GM12878 (cell line): Measurements from ENCODE around the gene GOSR2. TPM values are rescaled to one million over a fixed set of nuclear protein-coding genes. Genes with fewer than 3 reads are reported as not detected.

ENCODE experiments used
- ATAC-seq: fragments of 200-7000 bp; cut with Tn5 transposase; 3 replicates; pipeline ENCODE4 v1.9.1; 2020; ENCODE audit warnings: mild to moderate bottlenecking, moderate library complexity
- BruUV-seq: library from RNA; stranded (reverse); fragments of 400-500 nt; replicated peaks from 2 replicates; lab custom pipeline; 2021; lab: Mats Ljungman, UMichigan
- CTCF ChIA-PET: fragments of 300-600 bp; sonication (Branson Sonifier 250); formaldehyde crosslinking; extraction: SDS; loops from one replicate; lab custom pipeline; 2021; ENCODE audit warnings: inconsistent platforms; lab: Yijun Ruan, JAX
- POLR2A ChIA-PET: fragments of 350-600 bp; formaldehyde crosslinking; extraction: SDS; loops from one replicate; lab custom pipeline; 2021; ENCODE audit warnings: inconsistent platforms; lab: Charles Lee
- RAD21 ChIA-PET: fragments of 300-600 bp; sonication (Branson Sonifier 250); formaldehyde crosslinking; loops from one replicate; lab custom pipeline; 2023; ENCODE audit warnings: antibody characterized with exemption; ENCODE audit not compliant: unreplicated experiment; lab: Charles Lee
- SMC1A ChIA-PET: fragments of 300-600 bp; sonication (Branson Sonifier 250); formaldehyde crosslinking; loops from one replicate; lab custom pipeline; 2023; ENCODE audit not compliant: unreplicated experiment, uncharacterized antibody; lab: Charles Lee
- DNase-seq: peaks from one replicate; pipeline ENCODE4 v3.0.0-alpha.2; 2011; ENCODE audit warnings: low read depth, low spot score
- FAIRE-seq: peaks from 3 replicates; lab custom pipeline; 2011; peaks lifted over from hg19 to GRCh38; lab: Jason Lieb, UNC
- H2AFZ ChIP-seq: 2 replicates; pipeline ENCODE4 v1.6.0; 2011; ENCODE audit warnings: low read depth, low read length, control low read depth; ENCODE audit not compliant: control insufficient read depth
- H3K27ac ChIP-seq: 2 replicates; pipeline ENCODE4 v1.5.1; 2011; ENCODE audit warnings: control low read depth; ENCODE audit not compliant: control insufficient read depth, insufficient read depth
- H3K27me3 ChIP-seq, 2 experiments: replicated peaks in 1 of 2; 2 replicates each; pipeline versions ENCODE4 v1.6.0 to v1.6.1; 2011; ENCODE audit warnings: low read length in 1 of 2; ENCODE audit not compliant: control insufficient read depth in 2 of 2, insufficient read depth in 2 of 2
- H3K36me3 ChIP-seq, 2 experiments: 2 replicates each; pipeline ENCODE4 v1.5.1; 2011; ENCODE audit warnings: low read length in 1 of 2; ENCODE audit not compliant: control insufficient read depth in 2 of 2, insufficient read depth in 2 of 2
- H3K4me1 ChIP-seq: 2 replicates; pipeline ENCODE4 v1.6.1; 2011; ENCODE audit warnings: mild to moderate bottlenecking, low read length, moderate library complexity, mixed read lengths; ENCODE audit not compliant: control insufficient read depth, insufficient read depth
- H3K4me2 ChIP-seq: 2 replicates; pipeline ENCODE4 v1.6.0; 2011; ENCODE audit warnings: control low read depth; ENCODE audit not compliant: control insufficient read depth, insufficient read depth
- H3K4me3 ChIP-seq: fragments of 200-600 bp; sonication (generic); 2 replicates; pipeline ENCODE4 v1.5.1; 2016
- H3K79me2 ChIP-seq: 2 replicates; pipeline ENCODE4 v1.6.0; 2011; ENCODE audit warnings: low read length; ENCODE audit not compliant: control insufficient read depth, insufficient read depth
- H3K9ac ChIP-seq: 2 replicates; pipeline ENCODE4 v1.8.0; 2011; ENCODE audit warnings: low read length, control low read depth, mixed read lengths; ENCODE audit not compliant: control insufficient read depth, insufficient read depth
- H3K9me3 ChIP-seq: replicated peaks from 3 replicates; pipeline ENCODE4 v1.5.1; 2011; ENCODE audit warnings: mild to moderate bottlenecking, low read length; ENCODE audit not compliant: control insufficient read depth, insufficient read depth
- H4K20me1 ChIP-seq: 2 replicates; pipeline ENCODE4 v1.6.0; 2011; ENCODE audit not compliant: control insufficient read depth, insufficient read depth
- ASH2L ChIP-seq: fragments of 300-600, 200-600 bp; sonication (generic); IDR thresholded peaks from 2 replicates; pipeline ENCODE4 v1.6.1; 2017; ENCODE audit warnings: low read depth, mild to moderate bottlenecking, borderline replicate concordance
- BACH1 ChIP-seq: fragments of 450-650 bp; IDR thresholded peaks from 2 replicates; pipeline ENCODE4 v1.6.1; 2017; ENCODE audit warnings: mild to moderate bottlenecking, borderline replicate concordance
- EP300 ChIP-seq, 2 experiments: fragments of 150-350 bp in 1 of 2; IDR thresholded peaks; 2 replicates each; pipeline ENCODE4 v1.6.1; 2011 to 2012; ENCODE audit warnings: low read depth in 2 of 2, low read length in 2 of 2, borderline replicate concordance in 1 of 2, improper control_type of control experiment in 1 of 2, inconsistent platforms in 1 of 2; ENCODE audit not compliant: control insufficient read depth in 1 of 2
- IKZF2 ChIP-seq, 2 experiments: fragments of 450-650 bp; IDR thresholded peaks; 2 replicates each; pipeline ENCODE4 v1.6.1; 2017; ENCODE audit warnings: mild to moderate bottlenecking in 2 of 2, moderate library complexity in 2 of 2
- KDM1A ChIP-seq: fragments of 200-600 bp; sonication (generic); IDR thresholded peaks from 2 replicates; pipeline ENCODE4 v1.6.1; 2016; ENCODE audit warnings: borderline replicate concordance
- MEF2A ChIP-seq: IDR thresholded peaks from 2 replicates; pipeline ENCODE4 v1.6.1; 2011; ENCODE audit warnings: low read depth, mild to moderate bottlenecking, low read length, moderate library complexity; ENCODE audit not compliant: insufficient read depth
- MEF2B ChIP-seq: fragments of 450-650 bp; IDR thresholded peaks from 2 replicates; pipeline ENCODE4 v1.6.1; 2018; ENCODE audit warnings: mild to moderate bottlenecking, moderate library complexity; ENCODE audit not compliant: partially characterized antibody, poor library complexity, severe bottlenecking
- POLR2A ChIP-seq: IDR thresholded peaks from 2 replicates; pipeline ENCODE4 v1.6.1; 2011; ENCODE audit warnings: low read depth, mild to moderate bottlenecking, low read length
- RCOR1 ChIP-seq: conservative IDR thresholded peaks from 2 replicates; pipeline ENCODE4 v1.6.1; 2012; ENCODE audit warnings: low read depth, low read length, improper control_type of control experiment
- RFX5 ChIP-seq: IDR thresholded peaks from 2 replicates; pipeline ENCODE4 v1.6.1; 2011; ENCODE audit warnings: low read depth, low read length, improper control_type of control experiment
- SPI1 ChIP-seq: IDR thresholded peaks from 2 replicates; pipeline ENCODE4 v1.6.1; 2011; ENCODE audit warnings: low read depth, mild to moderate bottlenecking, low read length, moderate library complexity, borderline replicate concordance; ENCODE audit not compliant: insufficient read depth
- TCF3 ChIP-seq: IDR thresholded peaks from 2 replicates; pipeline ENCODE4 v1.6.1; 2012; ENCODE audit warnings: low read depth, mild to moderate bottlenecking, low read length, borderline replicate concordance; ENCODE audit not compliant: insufficient read depth
- ZBTB4 ChIP-seq: fragments of 450-650 bp; formaldehyde crosslinking; IDR thresholded peaks from 2 replicates; pipeline ENCODE4 v1.4.0; 2022; ENCODE audit warnings: mild to moderate bottlenecking, moderate library complexity
- WGBS: methylation state at CpG from one replicate; pipeline ENCODE4 v1.1.6; 2016; ENCODE audit warnings: low lambda C conversion rate; ENCODE audit not compliant: insufficient replicate concordance, insufficient coverage; ENCODE audit errors: missing lambda C conversion rate; 5-methylcytosine and 5-hydroxymethylcytosine counted together
- in situ Hi-C: fragments of 300-500 bp; cut with MboI; formaldehyde crosslinking; loops from 9 replicates; pipeline ENCODE4 v1.14.3; 2018; ENCODE audit warnings: mixed read lengths
- intact Hi-C: fragments of 100-400 bp; cut with micrococcal nuclease; formaldehyde crosslinking; loops from one replicate; pipeline ENCODE4 v1.14.2; 2022; ENCODE audit not compliant: unreplicated experiment
- polyA plus RNA-seq, 11 experiments: library from polyadenylated mRNA; depleted of rRNA in 4 of 11; unstranded in 6 of 11; stranded (reverse) in 5 of 11; fragments of >200 nt; fragmentation: Nextera tagmentation in 4 of 11; fragmentation: Illumina TruSeq in 1 of 11; extraction: Ambion mirVana in 4 of 11; extraction: Trizol in 1 of 11; gene quantifications; 1 replicate in 1 of 11; 2 replicates in 10 of 11; pipeline versions ENCODE4 v1.2.1 to v1.2.3, GENCODE V29; 2011 to 2016; ENCODE audit warnings: inconsistent platforms in 2 of 11, missing spikeins in 2 of 11, low read depth in 1 of 11
- total RNA-seq, 4 experiments: library from RNA; depleted of rRNA in 3 of 4; stranded (reverse); fragments of >200 nt in 3 of 4; fragmentation: Illumina TruSeq in 1 of 4; extraction: Trizol in 1 of 4; gene quantifications; 2 replicates each; pipeline versions ENCODE4 v1.2.1 to v1.2.3, GENCODE V29; 2013 to 2021
- TF ChIP-seq, protein P1 (sequence below): fragments of 450-650 bp; IDR thresholded peaks from 2 replicates; pipeline ENCODE4 v1.6.1; 2017; ENCODE audit warnings: low read depth, mild to moderate bottlenecking, moderate library complexity
- TF ChIP-seq, protein P2 (sequence below): fragments of 450-650 bp; IDR thresholded peaks from 2 replicates; pipeline ENCODE4 v1.6.1; 2014; ENCODE audit warnings: mild to moderate bottlenecking
- TF ChIP-seq, protein P3 (sequence below): fragments of 450-650 bp; IDR thresholded peaks from 2 replicates; pipeline ENCODE4 v1.6.1; 2018; ENCODE audit warnings: borderline replicate concordance, mild to moderate bottlenecking; ENCODE audit not compliant: partially characterized antibody

The GOSR2 gene
- total and polyA plus RNA-seq, 10 of the 15 experiments (the other 5 are each of a cell fraction or from before 2014, with no cell fraction given) = 30.1 to 64.5 (median 47.0) TPM

DNA sequence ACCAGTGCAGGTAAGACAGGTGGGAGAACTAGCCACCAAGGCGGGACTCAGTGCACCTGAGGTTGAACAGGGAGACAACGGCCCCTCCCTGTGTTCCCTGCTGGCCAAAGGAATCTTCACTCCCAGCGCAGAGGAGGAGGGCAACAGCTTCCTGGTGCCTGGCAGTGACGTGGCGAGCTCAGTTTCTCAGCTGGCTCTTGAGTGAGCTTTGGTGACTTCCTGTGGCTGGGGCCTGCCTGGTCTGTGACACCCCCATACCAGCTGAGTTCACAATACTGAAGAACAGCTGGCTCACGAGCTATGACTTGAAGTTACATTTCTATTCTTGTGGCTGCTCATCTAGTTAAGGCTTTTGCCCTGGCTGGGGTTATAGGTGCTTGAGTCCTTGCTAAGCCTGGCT is 45.5 kb upstream of the GOSR2 start:
- DNase-seq = no peak
- no peak for TF ChIP-seq POLR2A
- no peak for TF ChIP-seq RFX5
- TF ChIP-seq, protein P1, sequence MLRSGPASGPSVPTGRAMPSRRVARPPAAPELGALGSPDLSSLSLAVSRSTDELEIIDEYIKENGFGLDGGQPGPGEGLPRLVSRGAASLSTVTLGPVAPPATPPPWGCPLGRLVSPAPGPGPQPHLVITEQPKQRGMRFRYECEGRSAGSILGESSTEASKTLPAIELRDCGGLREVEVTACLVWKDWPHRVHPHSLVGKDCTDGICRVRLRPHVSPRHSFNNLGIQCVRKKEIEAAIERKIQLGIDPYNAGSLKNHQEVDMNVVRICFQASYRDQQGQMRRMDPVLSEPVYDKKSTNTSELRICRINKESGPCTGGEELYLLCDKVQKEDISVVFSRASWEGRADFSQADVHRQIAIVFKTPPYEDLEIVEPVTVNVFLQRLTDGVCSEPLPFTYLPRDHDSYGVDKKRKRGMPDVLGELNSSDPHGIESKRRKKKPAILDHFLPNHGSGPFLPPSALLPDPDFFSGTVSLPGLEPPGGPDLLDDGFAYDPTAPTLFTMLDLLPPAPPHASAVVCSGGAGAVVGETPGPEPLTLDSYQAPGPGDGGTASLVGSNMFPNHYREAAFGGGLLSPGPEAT = no peak
- no peak for TF ChIP-seq IKZF2 (IDR thresholded peaks at IDR 0.05)
- TF ChIP-seq EP300 (IDR thresholded peaks at IDR 0.05; ENCODE audit: borderline replicate concordance in 1 of 2, control insufficient read depth in 1 of 2, low read depth in 2 of 2, low read length in 2 of 2) = no peak
- TF ChIP-seq, protein P2, sequence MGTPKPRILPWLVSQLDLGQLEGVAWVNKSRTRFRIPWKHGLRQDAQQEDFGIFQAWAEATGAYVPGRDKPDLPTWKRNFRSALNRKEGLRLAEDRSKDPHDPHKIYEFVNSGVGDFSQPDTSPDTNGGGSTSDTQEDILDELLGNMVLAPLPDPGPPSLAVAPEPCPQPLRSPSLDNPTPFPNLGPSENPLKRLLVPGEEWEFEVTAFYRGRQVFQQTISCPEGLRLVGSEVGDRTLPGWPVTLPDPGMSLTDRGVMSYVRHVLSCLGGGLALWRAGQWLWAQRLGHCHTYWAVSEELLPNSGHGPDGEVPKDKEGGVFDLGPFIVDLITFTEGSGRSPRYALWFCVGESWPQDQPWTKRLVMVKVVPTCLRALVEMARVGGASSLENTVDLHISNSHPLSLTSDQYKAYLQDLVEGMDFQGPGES = no peak
- no peak for TF ChIP-seq ZBTB4 (CRISPR knock-in tag)
- no peak for TF ChIP-seq TCF3
- no peak for TF ChIP-seq BACH1
- no peak for TF ChIP-seq KDM1A
- no peak for TF ChIP-seq RCOR1
- TF ChIP-seq MEF2A = no peak
- TF ChIP-seq MEF2B = no peak
- TF ChIP-seq ASH2L = no peak
- TF ChIP-seq, protein P3, sequence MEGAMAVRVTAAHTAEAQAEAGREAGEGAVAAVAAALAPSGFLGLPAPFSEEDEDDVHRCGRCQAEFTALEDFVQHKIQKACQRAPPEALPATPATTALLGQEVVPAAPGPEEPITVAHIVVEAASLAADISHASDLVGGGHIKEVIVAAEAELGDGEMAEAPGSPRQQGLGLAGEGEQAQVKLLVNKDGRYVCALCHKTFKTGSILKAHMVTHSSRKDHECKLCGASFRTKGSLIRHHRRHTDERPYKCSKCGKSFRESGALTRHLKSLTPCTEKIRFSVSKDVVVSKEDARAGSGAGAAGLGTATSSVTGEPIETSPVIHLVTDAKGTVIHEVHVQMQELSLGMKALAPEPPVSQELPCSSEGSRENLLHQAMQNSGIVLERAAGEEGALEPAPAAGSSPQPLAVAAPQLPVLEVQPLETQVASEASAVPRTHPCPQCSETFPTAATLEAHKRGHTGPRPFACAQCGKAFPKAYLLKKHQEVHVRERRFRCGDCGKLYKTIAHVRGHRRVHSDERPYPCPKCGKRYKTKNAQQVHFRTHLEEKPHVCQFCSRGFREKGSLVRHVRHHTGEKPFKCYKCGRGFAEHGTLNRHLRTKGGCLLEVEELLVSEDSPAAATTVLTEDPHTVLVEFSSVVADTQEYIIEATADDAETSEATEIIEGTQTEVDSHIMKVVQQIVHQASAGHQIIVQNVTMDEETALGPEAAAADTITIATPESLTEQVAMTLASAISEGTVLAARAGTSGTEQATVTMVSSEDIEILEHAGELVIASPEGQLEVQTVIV = no peak
- TF ChIP-seq SPI1 = no peak
- TF ChIP-seq, all 136 proteins: peak for 0
- Histone ChIP-seq H3K4me2 (no peak overlapping the region), H3K4me1 (no peaks in the 10 kb centered on the region), H2AFZ (no peak overlapping the region), H3K27ac (no peak overlapping the region), H3K9me3 (no peaks in the 10 kb centered on the region), H3K36me3 (no peaks in the 10 kb centered on the region), H3K27me3 (no peaks in the 10 kb centered on the region), H3K79me2 (no peaks in the 10 kb centered on the region), H4K20me1 (no peaks in the 10 kb centered on the region), H3K4me3 (no peak overlapping the region), H3K9ac (no peak overlapping the region)
- intact Hi-C loops (loop anchor here (10.0 kb wide), 1 partner anchor 53 kb away; no protein-coding TSS in a partner anchor), in situ Hi-C loops (no loop called here)
- ChIA-PET POLR2A (interaction anchor here (0.6 kb wide), 1 partner anchor 860 kb away, joined by 3 read pairs; no protein-coding TSS in a partner anchor), SMC1A (no interaction called here), RAD21 (no interaction called here), CTCF (no interaction called here)
- no TSS peak for BruUV-seq
- FAIRE-seq (no peak), ATAC-seq (no peak)
- 23% methylated on average over 6 of the region's 6 CpGs for WGBS
